Esophagus squamous epithelium (tissue), 4 donors: Measurements from ENCODE around the gene SLC19A2.

Experiments used
- CTCF ChIP-seq, 6 experiments: fragments of 450-650 bp in 4 of 6; fragments of 200-600 bp in 2 of 6; sonication (generic) in 2 of 6; IDR thresholded peaks; one replicate each; pipeline ENCODE4 v1.5.1; 2016 to 2019; ENCODE audit warnings: antibody characterized with exemption in 6 of 6, mild to moderate bottlenecking in 4 of 6, moderate library complexity in 4 of 6
- POLR2A ChIP-seq, 4 donors: fragments of 450-650 bp; IDR thresholded peaks; one replicate each; pipeline ENCODE4 v1.6.1; 2017; ENCODE audit warnings: antibody characterized with exemption in 4 of 4, mild to moderate bottlenecking in 4 of 4, moderate library complexity in 3 of 4

DNA sequence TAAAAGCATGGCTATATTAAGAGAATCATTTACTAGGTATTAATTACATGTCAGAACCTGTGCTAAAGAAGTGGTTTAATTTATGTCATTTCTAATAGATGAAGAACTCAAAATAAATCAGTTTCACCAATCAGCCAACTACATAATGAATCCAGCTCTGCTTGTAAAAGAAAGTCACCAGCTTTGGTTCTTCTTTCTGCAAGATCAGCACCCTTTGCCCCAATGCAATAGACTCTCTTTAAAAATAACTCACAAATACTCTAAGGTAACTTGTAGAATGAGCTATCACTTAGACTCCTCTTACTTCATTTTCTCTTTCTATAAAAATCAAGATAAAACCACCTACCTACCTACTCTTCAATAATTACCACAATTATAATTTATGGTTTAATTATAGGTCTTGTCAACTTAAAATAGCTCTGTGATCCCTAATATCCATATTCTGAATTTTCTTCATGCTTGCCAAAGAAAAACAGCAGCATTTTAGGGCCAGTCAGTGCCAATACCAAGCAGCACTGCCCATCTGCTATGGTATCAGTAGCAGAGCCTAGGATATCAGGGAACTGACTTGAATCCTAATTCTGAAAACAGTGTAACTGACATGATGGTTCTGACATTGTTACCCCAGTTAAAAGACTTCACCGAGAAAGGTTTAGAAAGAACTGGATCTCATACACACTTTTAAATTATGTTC lies 11.3 kb downstream of the SLC19A2 start:
- no peak for TF ChIP-seq CTCF (IDR thresholded peaks at IDR 0.05)
- TF ChIP-seq POLR2A (IDR thresholded peaks at IDR 0.05) = no peak
